Measurements from ENCODE around the gene STARD13.

Gene STARD13

DNA sequence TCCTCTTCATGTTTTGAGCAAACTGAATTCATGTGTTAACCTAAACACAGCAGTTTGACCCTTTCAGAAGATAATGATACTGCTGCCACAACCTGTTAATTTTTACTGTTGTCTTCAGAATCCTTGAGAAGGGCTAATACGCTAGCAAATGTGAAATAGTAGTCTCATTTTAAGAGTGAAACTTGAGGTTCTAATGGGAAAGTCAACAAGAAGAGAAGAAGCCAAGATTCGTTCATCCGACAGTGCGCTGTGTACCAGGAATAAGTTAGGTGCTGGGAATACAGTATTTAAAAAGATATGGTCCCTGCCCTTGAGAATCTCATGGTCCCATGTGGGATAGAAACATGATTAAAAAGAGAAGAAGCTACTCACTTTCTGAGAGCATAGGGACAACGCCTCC, 134.9 kb downstream of the STARD13 start:
- no peak overlapping the region for H3K4me3 ChIP-seq (replicated peaks; ENCODE audit: low read depth, low read length)
- DNase-seq (ENCODE audit: low read depth), result no peak
- TF ChIP-seq, protein P1, sequence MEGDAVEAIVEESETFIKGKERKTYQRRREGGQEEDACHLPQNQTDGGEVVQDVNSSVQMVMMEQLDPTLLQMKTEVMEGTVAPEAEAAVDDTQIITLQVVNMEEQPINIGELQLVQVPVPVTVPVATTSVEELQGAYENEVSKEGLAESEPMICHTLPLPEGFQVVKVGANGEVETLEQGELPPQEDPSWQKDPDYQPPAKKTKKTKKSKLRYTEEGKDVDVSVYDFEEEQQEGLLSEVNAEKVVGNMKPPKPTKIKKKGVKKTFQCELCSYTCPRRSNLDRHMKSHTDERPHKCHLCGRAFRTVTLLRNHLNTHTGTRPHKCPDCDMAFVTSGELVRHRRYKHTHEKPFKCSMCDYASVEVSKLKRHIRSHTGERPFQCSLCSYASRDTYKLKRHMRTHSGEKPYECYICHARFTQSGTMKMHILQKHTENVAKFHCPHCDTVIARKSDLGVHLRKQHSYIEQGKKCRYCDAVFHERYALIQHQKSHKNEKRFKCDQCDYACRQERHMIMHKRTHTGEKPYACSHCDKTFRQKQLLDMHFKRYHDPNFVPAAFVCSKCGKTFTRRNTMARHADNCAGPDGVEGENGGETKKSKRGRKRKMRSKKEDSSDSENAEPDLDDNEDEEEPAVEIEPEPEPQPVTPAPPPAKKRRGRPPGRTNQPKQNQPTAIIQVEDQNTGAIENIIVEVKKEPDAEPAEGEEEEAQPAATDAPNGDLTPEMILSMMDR (IDR thresholded peaks at IDR 0.05; ENCODE audit: low read length, missing control alignments), result no peak

DNA sequence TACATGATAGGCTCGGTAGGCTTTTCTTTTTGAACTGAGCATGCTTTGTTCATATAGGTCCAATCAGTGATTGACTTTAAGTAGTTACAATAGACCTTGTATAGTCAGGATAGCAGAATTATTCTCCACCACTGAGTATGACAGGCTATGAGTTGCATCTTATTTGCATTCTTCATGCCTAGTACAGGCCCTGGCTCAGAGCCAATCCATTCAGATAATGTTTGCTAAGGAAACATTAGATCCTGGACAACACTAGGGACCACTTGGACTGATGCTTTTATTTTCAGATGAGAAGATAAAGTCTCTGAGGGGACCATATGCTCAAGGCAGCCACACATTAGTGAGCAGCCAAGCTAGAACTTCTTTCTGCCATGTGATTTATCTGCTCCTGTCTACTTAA, 135.4 kb downstream of the STARD13 start:
- DNase-seq (ENCODE audit: low read depth), result peak; percentile 60
- no peak overlapping the region for H3K4me3 ChIP-seq (replicated peaks; ENCODE audit: low read depth, low read length)
- TF ChIP-seq, protein P1 (IDR thresholded peaks at IDR 0.05; ENCODE audit: low read length, missing control alignments), result no peak

DNA sequence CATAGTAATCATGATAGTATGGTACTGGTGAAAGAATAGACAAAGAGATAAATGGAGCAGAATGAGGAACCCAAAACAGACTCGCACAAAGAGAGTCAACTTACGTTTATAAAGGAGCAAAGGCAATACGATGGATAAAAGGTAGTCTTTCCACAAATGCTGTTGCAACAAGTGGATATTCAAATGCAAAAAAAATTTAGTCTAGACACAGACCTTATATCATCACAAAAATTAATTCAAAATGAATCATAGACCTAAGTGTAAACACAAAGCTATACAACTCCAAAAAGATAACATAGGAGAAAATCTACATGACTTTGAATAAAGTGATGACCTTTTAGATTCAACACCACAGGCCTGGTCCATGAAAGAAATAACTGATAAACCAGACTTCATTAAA, 137.7 kb downstream of the STARD13 start:
- H3K4me3 ChIP-seq (replicated peaks; ENCODE audit: low read depth, low read length), result no peak overlapping the region
- TF ChIP-seq, protein P1 (IDR thresholded peaks at IDR 0.05; ENCODE audit: low read length, missing control alignments), result no peak
- DNase-seq (ENCODE audit: low read depth), result no peak

DNA sequence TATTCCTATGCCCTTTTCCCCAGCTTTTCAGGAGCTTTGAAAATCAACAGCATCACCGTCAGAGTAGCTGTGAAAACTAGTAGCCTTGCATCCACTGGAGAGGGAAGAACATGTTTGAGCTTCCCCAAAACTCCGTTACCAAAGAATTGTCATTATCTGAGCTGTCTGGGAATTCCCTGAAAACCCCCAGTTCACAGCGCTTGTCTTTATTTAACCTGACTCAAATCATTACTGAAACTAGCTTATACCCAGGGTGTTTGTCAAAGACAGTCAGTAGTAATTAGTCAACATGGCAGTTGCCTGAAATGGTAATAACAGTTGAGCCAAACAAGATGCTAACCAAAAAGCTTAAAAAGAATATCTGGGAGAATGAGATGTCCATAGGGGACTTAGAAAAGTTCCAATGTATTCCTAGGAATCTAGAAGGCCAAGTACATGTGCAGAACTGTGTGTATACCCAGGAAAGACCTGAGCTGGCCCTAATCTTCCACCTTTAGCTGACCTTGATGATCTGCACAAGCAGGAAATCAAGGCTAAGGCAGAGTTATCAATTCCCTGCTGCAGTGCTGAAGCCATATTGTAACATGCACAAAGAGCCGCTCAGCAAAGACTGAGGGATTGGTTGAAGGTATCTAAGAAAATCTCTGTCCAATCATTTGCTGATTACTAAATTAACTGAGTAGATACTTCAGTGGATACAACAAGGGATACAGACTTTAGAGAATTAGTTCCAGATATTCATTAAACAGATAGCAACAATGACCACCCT, 138.5 kb downstream of the STARD13 start:
- TF ChIP-seq, protein P1 (IDR thresholded peaks at IDR 0.05; ENCODE audit: low read length, missing control alignments), result no peak
- H3K4me3 ChIP-seq (replicated peaks; ENCODE audit: low read depth, low read length), result no peak overlapping the region
- DNase-seq (ENCODE audit: low read depth), result no peak

DNA sequence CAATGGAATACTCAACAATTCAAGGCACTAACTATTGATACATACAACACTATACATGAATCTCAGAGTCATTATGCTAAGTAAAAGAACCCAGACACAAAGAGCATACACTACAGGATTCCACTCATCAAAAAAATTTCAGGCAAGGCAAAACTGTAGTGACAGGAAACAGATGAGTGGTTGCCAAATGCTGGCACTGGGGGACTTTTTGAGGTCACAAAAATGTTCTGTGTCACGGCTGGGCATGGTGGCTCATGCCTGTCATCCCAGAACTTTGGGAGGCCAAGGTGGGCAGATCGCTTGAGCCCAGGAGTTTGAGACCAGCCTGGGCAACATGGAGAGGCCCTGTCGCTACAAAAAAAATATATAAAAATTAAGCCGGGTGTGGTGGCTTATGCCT, 139.9 kb downstream of the STARD13 start:
- DNase-seq (ENCODE audit: low read depth), result no peak
- TF ChIP-seq, protein P1 (IDR thresholded peaks at IDR 0.05; ENCODE audit: low read length, missing control alignments), result no peak

DNA sequence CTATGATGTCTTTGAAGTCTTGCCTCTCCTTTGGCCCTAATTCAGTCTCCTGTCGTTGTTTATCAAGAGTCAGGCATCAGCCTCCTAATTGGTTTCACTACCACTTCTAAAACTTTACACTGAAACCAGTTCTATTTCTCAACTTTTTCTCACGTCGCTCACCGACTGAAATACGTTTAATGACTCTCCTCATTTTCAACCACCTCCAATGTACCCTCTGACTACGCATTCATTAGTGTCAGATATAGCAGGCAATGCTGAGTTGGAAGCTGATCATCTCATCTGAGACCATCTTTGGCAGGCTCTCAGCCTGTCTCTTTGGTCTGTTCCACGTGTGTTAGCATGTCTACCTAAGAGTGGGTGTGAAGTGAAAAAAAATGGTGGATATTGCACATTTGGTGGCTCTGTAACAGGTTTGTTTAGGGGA, 141.2 kb downstream of the STARD13 start:
- H3K4me3 ChIP-seq (replicated peaks; ENCODE audit: low read depth, low read length), result no peak overlapping the region
- DNase-seq (ENCODE audit: low read depth), result no peak
- TF ChIP-seq, protein P1 (IDR thresholded peaks at IDR 0.05; ENCODE audit: low read length, missing control alignments), result no peak

More for the DNA sequence above, 139.9 kb downstream of the STARD13 start:
- H3K4me3 ChIP-seq (replicated peaks; ENCODE audit: low read depth, low read length), result no peak overlapping the region

All from fibroblast of pulmonary artery (primary cell).